NCI-H446 (cell line): Measurements from ENCODE around the gene RNF44.
A peak's percentile ranks its signal among the peaks of the same experiment; 100 is the strongest.
"Not testable (repeated sequence)": the region's sequence is repeated elsewhere in the genome, so short reads cannot be mapped to it uniquely, and the experiment has no call there.

ENCODE experiments used
- DNase-seq, 2 experiments: peaks; one replicate each; lab custom pipeline; 2025; lab: John Stamatoyannopoulos, UW

RNF44 gene

DNA sequence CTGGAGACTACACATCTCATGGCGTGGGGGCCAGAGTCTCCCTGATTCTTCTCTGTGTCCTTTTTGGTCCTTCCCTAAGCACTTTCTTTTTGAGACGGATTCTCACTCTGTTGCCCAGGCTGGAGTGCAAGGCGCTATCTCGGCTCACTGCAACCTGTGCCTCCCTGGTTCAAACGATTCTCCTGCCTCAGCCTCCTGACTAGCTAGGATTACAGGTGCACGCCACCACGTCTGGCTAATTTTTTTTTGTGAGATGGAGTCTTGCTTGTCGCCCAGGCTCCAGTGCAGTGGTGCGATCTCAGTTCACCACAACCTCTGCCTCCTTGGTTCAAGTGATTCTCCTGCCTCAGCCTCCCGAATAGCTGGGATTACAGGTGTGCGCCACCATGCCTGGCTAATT is 13.7 kb upstream of the RNF44 start:
- DNase-seq, result not testable (repeated sequence)

DNA sequence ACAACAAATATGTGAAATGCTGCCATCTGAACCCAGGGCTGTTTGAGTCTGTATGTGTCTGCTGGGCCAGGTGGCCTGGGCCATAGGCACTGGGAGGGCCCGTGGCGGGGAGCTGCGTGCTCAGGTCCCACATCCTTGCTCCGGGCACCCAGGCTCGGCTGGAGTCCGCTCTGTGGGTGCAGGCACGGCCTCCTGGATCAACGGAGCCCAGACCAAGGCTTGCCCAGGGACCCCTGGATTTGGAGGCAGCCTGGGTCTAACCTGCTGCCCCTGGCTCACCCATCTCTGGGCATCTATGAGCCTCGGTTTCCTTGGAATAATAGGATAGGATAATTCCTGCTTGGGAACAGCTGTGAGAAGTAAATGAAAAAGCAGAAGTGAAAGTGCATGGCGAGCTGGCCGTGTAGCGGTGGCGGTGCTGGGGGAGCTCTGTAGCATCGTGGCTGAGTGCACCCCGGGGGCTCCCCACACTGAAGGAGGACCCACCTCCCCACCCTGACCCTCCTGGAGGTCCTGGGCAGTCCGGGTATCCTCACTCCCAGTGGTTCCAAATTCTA is 13.2 kb upstream of the RNF44 start:
- no peak for DNase-seq

DNA sequence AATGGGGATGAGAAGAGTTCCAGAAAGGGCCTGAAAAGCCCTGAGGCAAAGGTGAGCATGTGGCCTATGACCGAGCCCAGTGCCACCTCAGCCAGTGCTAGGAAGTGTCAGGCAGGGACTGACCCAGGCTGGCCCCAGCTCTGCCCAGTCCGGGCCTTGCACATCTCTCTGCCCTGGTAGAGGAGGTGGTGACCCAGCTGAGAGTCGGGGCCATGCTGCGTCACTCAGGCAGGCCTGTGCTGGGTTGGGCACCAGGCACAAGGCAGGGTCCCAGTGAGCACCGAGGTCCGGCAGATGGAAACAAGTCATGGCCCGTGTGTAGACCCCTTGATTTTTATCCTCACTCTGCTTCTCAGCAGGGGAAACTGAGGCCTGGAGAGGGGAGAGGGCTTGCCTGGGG is 12.7 kb upstream of the RNF44 start:
- no peak for DNase-seq

DNA sequence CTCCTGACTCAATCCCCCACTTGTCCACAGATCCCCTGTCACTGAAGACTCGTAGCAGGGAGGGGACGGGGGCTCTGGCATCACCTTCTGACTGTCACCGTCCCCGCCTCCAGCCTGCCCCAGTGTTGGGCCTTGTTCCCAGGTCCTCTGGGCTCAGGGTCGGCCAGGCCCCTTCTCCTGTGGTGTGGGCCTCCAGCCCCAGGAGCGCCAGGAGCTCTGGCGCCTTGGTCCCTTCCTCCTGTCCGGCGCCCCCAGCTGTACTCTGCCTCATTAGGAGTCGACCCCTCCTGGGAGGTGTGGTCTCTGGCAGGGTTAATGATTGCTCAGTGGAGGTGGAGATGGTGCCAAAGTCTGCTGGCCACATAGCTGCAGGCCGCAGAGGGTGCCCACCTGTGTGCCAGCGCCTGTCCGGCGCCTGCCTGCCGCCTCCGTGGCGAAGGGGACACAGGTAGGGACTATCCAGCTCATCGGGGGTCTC is 11.8 kb upstream of the RNF44 start, which contains the start of gene CDHR2:
TSS of gene CDHR2 (plus strand) at position 376 of the 478 bp plus-strand sequence. CDS start 16,011 bp downstream, outside the sequence.
- no peak for DNase-seq

DNA sequence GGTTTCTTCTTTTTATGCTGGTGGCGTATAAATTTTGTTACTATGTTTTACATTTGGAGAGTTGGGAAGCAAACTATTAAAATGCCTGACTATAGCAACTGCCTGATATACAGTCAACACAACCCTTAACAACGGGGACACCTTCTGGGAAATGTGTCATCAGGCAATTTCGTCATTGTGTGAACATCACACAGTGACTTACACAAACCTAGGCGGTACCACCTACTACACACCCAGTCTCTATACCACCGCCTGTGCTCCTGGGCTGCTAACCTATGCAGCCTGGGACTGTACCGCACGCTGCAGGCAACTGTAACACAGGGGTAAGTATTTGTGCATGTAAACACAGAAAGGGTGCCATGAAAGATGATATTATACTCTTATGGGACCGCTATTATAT is 10.6 kb upstream of the RNF44 start:
- DNase-seq, result no peak

DNA sequence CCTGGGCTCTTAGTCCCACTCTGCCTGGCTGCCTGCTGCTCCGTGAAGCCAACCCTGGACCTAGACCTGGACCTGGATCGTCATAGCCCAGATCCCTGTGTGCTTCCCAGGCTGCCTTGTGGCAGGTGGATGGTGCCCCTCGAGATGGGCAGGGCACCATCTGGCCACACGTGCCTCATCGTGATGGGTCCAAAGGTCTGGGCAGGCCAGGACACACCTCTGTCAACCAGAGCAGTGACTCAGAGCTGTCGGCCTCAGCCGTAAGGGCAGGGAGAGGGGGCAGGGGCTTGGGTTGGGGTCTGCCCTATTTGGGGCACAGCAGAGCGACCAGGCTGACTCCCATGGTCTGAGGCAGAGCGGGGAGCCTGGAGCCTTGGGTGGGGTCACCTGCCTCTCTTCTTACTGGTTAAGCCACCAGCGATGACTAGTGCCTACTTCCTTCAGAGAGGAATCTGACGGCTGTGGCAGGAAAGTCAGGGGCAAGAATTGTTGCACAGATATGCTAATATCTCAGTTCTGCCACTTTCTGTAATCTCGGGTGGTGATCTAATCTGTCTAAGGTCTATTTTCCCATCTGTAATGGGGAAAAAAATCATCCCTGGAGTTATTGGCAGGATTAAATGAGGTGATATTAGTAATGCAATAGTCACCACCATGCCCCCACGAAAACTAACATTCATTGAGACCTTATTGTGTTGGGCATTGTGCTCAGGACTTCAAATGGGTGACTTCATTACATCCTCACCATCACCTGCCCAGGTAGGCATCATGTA is 8.7 kb upstream of the RNF44 start:
- DNase-seq, result no peak

DNA sequence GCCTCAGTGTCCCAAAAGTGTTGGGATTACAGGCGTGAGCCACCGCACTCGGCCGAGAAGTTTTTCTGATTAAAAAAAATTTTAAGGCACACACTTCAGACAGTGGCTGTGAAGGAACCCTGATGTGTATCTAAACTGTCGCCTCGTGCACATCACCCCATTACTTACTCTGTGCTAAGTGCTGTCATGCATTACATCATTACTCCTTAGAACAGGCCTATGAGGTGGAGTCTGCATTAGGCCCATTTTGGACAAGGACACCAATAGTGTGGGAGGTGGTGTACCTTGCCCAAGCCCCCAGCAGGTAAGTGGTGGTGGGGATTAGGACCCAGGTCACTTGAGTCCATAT is 8.2 kb upstream of the RNF44 start:
- DNase-seq, result no peak

DNA sequence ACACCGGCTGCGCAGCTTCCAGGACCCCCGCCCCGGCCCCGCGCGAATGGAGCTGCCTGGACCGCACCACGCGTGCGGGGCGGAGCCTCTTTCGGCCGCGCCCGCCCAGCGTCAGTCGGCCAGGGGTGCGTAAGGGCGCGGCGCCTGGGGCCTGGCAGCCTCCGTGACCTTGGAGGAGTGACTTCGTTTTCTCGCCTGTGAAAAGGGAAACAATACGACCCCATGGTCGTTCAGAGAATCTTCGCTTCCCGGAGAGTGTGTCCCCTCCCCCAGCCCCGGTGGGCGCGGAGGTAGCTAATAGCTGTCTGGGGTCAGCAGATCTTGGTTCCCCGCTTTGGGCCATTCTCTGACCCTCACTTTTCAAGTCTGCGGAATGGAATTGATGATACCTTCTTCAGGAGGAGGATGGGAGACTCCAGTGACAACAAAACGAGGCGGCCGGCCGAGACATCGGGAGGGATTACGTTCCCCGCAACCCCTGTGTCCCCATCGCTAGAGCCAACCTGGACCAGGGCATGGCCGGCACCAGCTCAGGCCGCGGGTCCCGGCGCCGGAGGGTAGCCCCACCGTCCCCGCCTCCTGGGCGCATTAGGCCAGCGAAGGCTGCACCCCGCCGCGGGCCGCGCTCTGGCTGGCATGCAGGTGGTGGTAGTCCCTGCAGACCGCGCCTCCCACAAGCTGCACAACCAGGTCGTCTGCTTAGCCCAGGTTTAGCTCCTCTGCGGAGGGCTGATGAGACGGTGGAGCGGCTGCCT is 6.4 kb upstream of the RNF44 start:
- peak in 1 of 2 experiments; percentile 74 for DNase-seq

DNA sequence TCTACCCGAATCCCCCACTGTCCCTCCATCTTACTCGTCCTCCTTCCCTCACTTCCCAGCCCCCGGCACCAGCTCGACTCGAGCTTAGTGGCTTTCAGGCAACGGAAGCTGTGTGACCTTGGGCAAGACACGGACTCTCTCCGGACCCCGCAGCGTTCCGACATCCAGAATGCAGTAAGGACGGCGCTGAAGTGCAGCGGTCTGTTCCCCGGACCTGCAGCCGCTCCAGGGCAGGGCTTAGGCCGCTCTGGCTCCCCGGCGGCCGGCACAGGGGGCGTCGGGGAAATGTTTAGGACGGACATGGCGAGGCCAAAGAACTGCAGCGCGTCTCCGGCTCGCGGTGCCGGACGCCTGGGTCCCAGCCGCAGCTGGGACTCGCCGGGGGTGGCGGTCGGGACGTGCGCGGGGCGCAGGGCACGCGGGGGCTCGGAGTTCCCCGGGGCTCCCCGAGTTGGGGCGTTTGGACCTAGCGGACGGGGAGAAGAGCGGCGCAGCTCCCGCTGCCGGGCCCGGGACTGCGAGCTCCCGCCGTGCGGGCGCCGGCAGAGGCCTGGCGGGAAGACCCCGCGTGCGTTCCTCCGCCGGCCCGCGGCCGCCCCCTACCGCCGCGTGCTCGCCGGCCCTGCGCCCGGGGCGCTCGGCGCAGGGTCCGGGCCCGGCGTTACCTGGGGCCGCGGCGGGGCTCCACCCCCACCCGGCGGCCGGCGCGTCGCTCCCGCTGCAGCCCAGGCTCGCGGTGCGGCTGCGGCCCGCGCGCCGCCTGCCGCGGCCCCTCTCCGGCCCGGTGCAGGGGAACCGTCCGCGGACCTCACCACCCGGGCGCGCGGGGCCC is 5.6 kb upstream of the RNF44 start:
- DNase-seq, result peak in 1 of 2 experiments; percentile 43

DNA sequence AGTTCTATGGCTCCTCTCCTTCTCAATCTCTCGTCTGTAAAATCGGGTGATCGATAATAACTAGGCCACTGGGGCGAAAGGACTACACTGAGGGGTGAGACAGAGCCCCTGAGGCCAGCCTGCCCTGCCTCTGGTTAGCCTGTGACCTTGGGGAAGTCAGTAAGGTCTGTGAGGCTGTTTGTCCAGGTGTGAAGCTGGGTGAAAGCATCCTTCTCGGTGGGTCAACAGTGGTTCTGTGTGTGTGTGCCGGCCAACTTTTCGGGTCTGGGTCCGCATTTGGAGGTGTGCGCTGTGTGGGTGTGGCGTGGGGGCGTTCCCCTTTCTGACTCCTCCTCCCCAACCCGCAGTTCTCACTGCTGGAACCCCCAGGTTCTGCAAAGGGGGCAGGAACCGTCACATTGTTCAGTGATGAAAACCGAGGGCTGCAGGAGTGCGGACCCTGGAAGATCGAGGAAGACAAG is 5.0 kb upstream of the RNF44 start:
- no peak for DNase-seq

DNA sequence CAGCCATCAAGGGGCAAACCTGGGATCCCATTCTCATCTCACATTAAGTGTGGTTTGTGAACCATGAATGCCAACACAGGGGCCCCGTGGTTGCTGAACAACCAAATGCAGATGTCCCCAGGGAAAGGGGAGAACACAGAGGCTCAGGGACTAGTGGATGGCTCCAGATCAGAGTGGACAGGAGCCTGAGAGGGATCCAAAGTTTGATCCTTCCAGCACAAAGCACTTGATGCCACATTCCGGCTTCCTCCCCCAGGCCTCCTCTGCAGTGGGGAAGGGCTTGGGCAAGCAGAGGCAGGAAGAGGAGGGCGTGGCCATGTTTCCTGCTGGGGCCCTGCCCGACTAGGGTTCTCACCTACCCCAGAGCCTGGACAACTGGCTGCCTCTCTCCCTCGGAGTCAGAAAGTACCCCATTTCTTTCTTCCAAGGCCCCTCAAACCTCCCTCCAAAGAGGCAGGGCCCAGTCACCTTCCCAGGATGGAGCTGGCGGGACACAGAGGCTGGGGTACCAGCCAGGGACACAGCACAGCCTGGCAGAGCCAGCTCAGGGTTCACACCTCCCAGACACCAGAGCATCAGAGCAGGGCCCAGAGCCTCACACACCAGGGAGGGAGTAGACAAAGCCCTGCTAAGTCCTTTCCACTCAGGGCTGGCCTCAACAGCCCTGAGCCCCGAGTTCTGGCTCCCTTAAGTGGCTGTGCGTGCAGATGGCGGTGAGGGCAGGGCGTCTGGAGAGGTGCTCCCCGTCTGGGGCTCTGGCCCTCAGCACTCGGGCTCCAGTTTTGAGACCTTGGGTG is 4.3 kb upstream of the RNF44 start:
- DNase-seq, result peak in 1 of 2 experiments; percentile 27

DNA sequence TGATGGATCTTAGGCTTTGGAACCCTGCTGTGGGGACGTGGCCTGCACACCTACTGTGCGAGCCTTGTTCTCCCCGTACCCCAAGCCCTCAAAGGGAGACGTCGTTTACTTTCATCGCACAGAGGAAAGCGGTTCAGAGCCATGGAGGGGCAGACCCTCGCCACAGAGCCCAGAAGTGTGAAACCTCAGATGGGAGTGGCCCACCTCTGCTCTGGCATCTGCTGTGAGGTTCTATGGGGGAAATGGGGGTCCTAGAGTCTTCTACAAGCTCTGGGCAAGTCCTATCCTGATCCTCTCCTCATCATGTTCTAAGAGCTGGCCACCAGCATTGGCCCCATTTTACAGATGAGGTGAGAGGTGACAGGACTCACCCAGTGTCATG is 3.7 kb upstream of the RNF44 start:
- DNase-seq, result no peak

DNA sequence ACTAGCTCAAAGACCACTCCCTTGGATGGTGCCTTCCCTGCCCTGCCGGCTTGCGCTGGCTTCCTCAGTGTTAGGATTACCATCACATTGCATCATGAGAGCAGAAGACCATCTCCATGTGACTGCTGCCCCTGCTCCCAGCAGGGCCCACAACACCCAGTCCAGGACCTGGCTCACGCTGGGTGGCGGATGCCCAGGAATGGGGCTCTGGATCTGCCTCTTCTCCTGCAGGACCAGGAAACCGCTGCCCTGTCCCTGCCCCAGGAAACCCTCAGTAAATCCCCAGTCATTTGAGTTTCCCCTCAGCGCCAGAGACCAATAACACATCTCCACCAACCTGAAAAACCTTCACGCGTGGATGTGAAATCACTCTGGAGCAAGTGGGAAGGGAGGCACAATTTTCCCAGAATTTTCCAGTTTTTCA is 3.3 kb upstream of the RNF44 start:
- no peak for DNase-seq

DNA sequence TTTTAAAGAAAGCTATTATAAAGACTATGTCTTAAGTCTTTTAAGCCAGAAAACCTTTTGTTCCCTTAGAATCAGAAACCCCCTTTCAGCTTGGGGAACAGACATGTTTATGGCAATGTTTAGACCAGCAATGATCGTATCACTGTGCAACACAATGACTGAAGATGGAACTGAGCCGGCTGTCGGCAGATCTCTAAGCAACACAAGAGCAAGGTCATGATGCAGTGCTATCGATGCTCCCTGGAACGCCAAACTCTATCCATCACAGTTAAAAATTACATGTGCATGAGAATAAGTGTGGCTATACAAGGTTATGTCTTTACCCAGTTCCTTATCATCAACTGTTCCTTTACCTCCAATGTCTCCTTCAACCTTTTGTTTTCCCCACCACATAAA is 1.8 kb upstream of the RNF44 start:
- no peak for DNase-seq

DNA sequence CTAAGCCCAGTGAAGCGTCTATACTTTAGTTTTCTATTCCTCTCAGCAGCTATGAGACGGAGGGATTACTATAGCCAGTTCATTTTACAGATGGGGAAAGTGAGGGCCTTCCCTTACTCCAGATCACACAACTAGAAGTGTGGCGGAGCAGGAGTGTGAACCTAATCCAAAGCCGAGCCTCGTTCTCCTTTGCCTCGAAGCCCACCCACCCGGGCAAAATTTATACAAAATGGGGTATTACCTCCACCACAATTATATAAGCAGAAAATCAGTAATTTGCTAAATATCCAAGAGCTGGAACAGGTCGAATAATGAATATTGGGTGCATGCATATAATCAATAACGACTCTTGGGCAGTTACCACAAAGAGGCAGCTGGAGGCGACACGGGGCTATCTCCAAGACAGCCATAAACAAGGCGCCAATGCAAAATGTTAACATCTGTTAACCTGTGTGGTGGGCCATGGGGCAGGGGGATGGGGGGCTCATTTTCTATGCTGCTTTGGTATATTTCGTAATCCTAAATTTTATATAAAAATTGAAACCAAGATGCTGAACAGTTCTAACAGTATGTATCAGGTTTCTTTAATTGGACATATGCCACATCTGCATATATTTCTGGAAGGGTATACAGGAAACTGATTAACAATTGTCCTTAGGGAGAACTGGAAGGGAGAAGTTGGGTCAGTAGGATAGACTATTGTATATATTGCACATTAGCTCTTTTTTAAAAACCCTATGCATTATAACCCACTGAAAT is 1.2 kb upstream of the RNF44 start:
- DNase-seq, result peak in 1 of 2 experiments; percentile 14

DNA sequence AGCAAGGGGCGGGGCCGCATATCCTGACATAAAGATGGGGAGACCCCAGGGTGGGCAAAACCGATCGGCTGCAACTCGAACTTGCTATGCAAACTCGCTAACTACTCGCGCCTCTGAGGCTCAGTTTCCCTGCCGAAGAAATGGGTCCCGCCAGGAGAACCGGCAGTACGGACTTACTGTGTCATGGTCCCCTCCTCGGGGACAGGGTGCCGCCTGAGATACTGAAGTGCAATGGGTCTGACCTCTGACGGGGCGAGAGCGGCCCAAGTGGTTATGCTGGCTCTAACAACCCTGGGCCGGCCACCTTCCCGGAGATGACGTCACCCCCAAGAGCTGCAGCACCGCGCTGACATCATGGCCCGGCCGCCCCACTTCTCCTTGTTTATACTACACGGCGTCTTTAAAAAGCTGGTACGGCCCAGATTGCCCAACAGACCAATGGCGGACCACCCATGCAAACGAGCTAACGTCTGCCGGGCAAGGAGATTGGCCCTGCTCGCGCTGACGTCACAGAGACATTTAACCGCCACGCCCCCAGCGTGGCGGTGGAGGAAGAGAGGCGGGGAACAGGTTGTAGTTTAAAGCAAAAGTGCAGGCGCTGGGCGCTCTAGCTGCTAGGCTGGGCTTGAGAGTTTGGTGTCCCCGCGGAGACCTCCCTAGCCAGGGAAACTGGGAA is 490 bp upstream of the RNF44 start:
- peak; percentile 95 to 98 for DNase-seq

DNA sequence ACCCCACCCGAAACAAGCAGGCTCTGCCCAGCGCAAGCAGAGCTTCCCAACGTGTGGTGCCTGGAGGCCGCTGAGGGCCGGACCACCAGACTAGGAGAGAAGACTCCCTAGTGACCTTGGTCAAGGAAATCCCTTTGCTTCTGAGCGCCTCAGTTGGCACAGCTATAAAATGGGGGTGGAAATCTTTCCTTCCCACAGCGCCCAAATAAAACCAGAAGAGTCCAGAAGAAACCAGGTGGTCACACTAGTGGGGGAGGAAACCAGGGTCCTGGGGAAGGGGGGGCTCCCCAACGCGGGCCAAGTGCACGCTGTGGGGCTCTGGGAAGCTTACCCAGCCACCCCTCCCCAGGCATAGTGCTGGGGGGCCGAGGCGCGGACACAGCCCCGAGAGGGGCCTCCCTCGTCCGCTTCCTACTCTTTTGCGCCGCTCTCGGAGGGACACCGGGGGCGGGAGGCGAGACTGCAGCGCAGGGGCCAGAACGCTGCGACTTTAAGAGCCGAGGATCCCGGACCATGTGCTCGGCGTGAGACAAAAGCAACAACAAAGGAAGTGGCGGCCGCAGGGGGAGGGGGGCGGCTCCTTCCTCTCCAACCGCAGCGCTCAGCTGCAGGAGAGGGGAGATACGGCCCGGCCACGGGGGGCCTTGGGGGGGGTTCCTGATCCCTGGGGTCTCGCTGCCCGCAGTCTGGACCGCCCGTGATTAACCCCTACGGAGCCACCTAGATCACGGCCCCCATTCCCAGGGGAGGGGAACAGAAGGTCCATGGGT is 885 bp downstream of the RNF44 start:
- DNase-seq, result peak in 1 of 2 experiments; percentile 71

DNA sequence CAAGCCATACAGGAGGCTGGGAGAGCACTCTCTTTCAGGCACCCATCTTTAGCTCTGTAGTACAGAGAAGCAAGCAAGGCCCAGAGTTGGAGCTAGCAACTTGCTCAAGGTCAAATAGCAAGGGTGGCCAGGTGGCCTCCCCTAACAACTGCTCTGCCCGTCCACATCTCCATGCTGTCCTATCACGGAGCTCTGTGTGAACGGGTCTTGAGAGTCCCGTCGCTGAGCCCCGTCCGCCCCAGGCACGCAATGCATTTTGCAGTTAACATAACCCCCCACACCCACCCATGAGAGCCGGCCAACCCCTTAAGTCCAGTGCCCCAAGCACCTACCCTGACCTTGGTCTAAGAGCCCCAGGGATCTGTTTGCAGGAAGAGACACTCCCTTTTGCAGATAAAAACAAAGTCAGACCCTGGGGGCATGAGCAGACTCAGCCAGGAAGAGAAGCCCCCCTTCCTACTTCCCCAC is 1.5 kb downstream of the RNF44 start:
- DNase-seq, result no peak
